SH-SY5Y (cell line): ENCODE results near the gene RSPH6A.

Source experiments
- GATA2 ChIP-seq: IDR thresholded peaks from 2 replicates; pipeline ENCODE4 v1.6.1; 2011; ENCODE audit warnings: mild to moderate bottlenecking, low read depth, low read length
- GATA3 ChIP-seq: IDR thresholded peaks from 2 replicates; pipeline ENCODE4 v1.6.1; 2011; ENCODE audit warnings: low read depth, mild to moderate bottlenecking, low read length, moderate library complexity

DNA sequence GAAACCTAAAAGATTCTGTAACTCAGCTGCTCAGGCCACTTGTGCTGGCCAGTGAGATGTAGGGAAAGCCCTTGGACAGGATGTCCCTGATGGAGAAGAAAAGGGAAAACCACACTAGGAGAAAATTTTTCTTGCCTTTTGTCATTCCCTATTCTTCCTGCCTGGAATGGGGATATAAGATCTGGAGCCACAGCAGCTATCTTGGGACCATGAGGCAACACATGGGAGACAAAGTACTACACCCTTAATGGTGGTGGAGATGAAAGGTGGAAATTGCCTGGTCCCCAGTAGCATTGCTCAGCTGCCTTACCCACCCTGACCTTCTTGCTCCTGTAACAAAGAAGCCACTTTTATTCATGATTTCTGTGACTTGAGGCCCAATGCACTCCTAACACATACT lies 9.4 kb downstream of the RSPH6A start:
- TF ChIP-seq GATA3 = no peak
- TF ChIP-seq GATA2 = no peak
